Measurements from ENCODE around the gene FNDC11.

DNA sequence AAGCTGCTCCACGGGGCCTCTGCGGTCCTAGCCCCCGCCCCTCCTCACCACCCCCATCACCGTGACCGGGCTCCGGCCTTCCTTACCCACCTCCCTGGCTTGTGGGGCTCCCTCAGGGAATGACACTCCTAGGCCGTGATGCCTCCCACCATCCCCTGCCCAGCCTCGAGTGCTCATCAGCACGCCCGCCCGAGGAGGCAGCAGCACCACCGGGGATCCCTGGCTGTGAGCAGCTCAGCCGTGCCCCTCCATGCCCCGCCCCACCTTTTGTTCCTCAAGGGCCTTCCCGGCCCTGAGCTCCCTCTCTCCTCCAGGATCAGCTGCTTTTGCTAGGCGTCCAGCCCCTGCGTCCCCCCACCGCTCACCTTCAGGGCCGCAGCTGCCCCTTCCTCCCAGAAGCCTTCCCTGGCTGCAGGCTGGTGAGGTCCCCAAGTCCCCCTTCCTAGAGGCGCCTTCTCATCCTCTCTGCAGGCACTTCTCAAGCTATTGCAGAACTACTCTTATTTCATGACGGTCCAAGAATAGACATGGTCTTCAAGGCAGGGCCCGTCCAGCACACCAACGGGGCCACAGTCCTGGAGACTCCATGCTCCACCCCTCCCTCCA lies 3.0 kb downstream of the FNDC11 start:
- TF ChIP-seq CTCF (IDR thresholded peaks at IDR 0.05 in 8 of 11, conservative IDR thresholded peaks at IDR 0.05 in 3 of 11) (no peak), POLR2A (IDR thresholded peaks at IDR 0.05) (no peak)
